Caco-2 (cell line): ENCODE measurements around the gene OR1K1. TPM values are rescaled to one million over a fixed set of nuclear protein-coding genes. Genes with fewer than 3 reads are reported as not detected.
"Not testable (repeated sequence)": the region's sequence is repeated elsewhere in the genome, so short reads cannot be mapped to it uniquely, and the experiment has no call there.

Experiments used
- BruUV-seq: library from RNA; stranded (reverse); fragments of 400-500 nt; replicated peaks from 2 replicates; lab custom pipeline; 2021; lab: Mats Ljungman, UMichigan
- CTCF ChIA-PET: fragments of 300-600 bp; sonication (Branson Sonifier 250); formaldehyde crosslinking; loops from one replicate; lab custom pipeline; 2022; ENCODE audit warnings: antibody characterized with exemption; lab: Charles Lee
- POLR2A ChIA-PET: fragments of 300-600 bp; sonication (Branson Sonifier 250); formaldehyde crosslinking; loops from one replicate; lab custom pipeline; 2022; ENCODE audit warnings: antibody characterized with exemption; lab: Charles Lee
- DNase-seq, 2 experiments: peaks; one replicate each; pipeline versions ENCODE4 v3.0.0 to v3.0.0-alpha.2; 2020 to 2022
- H3K27me3 ChIP-seq: replicated peaks from 2 replicates; pipeline ENCODE4 v1.6.0; 2011; ENCODE audit warnings: low read length; ENCODE audit not compliant: control insufficient read depth, insufficient read depth
- H3K36me3 ChIP-seq: 2 replicates; pipeline ENCODE4 v1.5.1; 2011; ENCODE audit warnings: low read length; ENCODE audit not compliant: control insufficient read depth, insufficient read depth
- H3K4me1 ChIP-seq: fragments of 250-450 bp; sonication (Bioruptor Pico); 2 replicates; pipeline ENCODE4 v1.5.1; 2020; ENCODE audit warnings: mild to moderate bottlenecking
- H3K4me3 ChIP-seq: 2 replicates; pipeline ENCODE4 v1.5.1; 2011; ENCODE audit warnings: low read depth, mild to moderate bottlenecking, control low read depth, low read length
- H3K9me3 ChIP-seq: fragments of 250-450 bp; sonication (Bioruptor Pico); 2 replicates; pipeline ENCODE4 v1.5.1; 2020; ENCODE audit warnings: mild to moderate bottlenecking, moderate library complexity
- H3K27ac Mint-ChIP-seq: one replicate; pipeline ENCODE4 v1.8.0; 2022; ENCODE audit warnings: mixed read lengths; ENCODE audit not compliant: unreplicated experiment
- H3K27me3 Mint-ChIP-seq: one replicate; pipeline ENCODE4 v1.8.0; 2022; ENCODE audit warnings: mixed read lengths; ENCODE audit not compliant: insufficient read depth, unreplicated experiment
- H3K36me3 Mint-ChIP-seq: one replicate; pipeline ENCODE4 v1.8.0; 2022; ENCODE audit warnings: mild to moderate bottlenecking, mixed read lengths; ENCODE audit not compliant: insufficient read depth, unreplicated experiment
- H3K4me1 Mint-ChIP-seq: one replicate; pipeline ENCODE4 v1.8.0; 2022; ENCODE audit warnings: low read depth, mixed read lengths; ENCODE audit not compliant: unreplicated experiment
- H3K4me3 Mint-ChIP-seq: one replicate; pipeline ENCODE4 v1.8.0; 2022; ENCODE audit warnings: mild to moderate bottlenecking, moderate library complexity, mixed read lengths; ENCODE audit not compliant: unreplicated experiment
- H3K9me3 Mint-ChIP-seq: one replicate; pipeline ENCODE4 v1.8.0; 2022; ENCODE audit warnings: mixed read lengths; ENCODE audit not compliant: unreplicated experiment
- intact Hi-C: fragments of 100-400 bp; cut with micrococcal nuclease; formaldehyde crosslinking; loops from one replicate; pipeline ENCODE4 v1.10.0; 2022; ENCODE audit not compliant: unreplicated experiment
- total RNA-seq: library from RNA; stranded (reverse); gene quantifications from 2 replicates; pipeline ENCODE4 v1.2.3, GENCODE V29; 2022
- TF ChIP-seq, protein P1 (sequence below), 2 experiments: fragments of 200-600 bp in 1 of 2; IDR thresholded peaks; 1 replicate in 1 of 2; 2 replicates in 1 of 2; pipeline versions ENCODE4 v1.5.1 to v1.8.0; 2011 to 2022; ENCODE audit warnings: antibody characterized with exemption in 1 of 2, control low read depth in 1 of 2, inconsistent platforms in 1 of 2, low read depth in 1 of 2, low read length in 1 of 2, mild to moderate bottlenecking in 1 of 2, moderate library complexity in 1 of 2; ENCODE audit not compliant: insufficient read depth in 1 of 2, severe bottlenecking in 1 of 2, unreplicated experiment in 1 of 2

Gene OR1K1
- total RNA-seq, 1 experiment from 2014 or later: not detected

DNA sequence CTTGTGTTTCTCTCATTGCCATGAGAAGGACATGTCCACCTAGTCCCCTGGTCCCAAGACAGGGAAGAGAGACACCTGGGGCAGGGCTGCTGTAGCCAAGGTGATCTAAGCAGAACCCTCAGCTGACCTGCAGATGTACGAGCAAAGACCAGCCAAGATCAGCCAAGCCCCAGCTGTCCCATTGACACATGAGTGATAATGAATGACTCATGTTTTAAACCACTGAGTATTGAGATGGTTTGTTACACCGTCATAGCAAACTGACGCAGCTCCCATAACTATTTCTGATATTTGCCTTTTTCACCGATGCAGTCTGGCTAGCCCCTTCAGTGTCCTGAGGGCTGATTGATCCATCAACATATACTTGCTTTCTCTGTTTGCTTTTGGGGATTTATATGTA, 6.7 kb downstream of the OR1K1 start:
- CTCF ChIA-PET: interaction anchor here (0.7 kb wide), 1 partner anchor 1603 kb away, joined by 3 read pairs; no protein-coding TSS in a partner anchor
- intact Hi-C loops: no loop called here
- Histone ChIP-seq H3K27me3 (no peaks in the 10 kb centered on the region), H3K4me3 (no peak overlapping the region), H3K9me3 (0 out of 2 replicates have a peak, but pooled peaks cover 6% of the 10 kb centered on the region), H3K36me3 (no peaks in the 10 kb centered on the region), H3K4me1 (peaks cover 9% of the 10 kb centered on the region; the same call in 1 of the 2 replicates)
- BruUV-seq: no TSS peak
- Mint-ChIP-seq H3K27me3 (no peaks in the 10 kb centered on the region), H3K4me1 (no peaks in the 10 kb centered on the region), H3K4me3 (no peak overlapping the region), H3K36me3 (peaks cover 6% of the 10 kb centered on the region), H3K27ac (no peak overlapping the region), H3K9me3 (peaks cover 6% of the 10 kb centered on the region)
- POLR2A ChIA-PET: no interaction called here
- TF ChIP-seq, protein P1, sequence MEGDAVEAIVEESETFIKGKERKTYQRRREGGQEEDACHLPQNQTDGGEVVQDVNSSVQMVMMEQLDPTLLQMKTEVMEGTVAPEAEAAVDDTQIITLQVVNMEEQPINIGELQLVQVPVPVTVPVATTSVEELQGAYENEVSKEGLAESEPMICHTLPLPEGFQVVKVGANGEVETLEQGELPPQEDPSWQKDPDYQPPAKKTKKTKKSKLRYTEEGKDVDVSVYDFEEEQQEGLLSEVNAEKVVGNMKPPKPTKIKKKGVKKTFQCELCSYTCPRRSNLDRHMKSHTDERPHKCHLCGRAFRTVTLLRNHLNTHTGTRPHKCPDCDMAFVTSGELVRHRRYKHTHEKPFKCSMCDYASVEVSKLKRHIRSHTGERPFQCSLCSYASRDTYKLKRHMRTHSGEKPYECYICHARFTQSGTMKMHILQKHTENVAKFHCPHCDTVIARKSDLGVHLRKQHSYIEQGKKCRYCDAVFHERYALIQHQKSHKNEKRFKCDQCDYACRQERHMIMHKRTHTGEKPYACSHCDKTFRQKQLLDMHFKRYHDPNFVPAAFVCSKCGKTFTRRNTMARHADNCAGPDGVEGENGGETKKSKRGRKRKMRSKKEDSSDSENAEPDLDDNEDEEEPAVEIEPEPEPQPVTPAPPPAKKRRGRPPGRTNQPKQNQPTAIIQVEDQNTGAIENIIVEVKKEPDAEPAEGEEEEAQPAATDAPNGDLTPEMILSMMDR (IDR thresholded peaks at IDR 0.05; ENCODE audit: insufficient read depth in 1 of 2, low read depth in 1 of 2, low read length in 1 of 2, severe bottlenecking in 1 of 2, unreplicated experiment in 1 of 2): no peak
- no peak for DNase-seq

DNA sequence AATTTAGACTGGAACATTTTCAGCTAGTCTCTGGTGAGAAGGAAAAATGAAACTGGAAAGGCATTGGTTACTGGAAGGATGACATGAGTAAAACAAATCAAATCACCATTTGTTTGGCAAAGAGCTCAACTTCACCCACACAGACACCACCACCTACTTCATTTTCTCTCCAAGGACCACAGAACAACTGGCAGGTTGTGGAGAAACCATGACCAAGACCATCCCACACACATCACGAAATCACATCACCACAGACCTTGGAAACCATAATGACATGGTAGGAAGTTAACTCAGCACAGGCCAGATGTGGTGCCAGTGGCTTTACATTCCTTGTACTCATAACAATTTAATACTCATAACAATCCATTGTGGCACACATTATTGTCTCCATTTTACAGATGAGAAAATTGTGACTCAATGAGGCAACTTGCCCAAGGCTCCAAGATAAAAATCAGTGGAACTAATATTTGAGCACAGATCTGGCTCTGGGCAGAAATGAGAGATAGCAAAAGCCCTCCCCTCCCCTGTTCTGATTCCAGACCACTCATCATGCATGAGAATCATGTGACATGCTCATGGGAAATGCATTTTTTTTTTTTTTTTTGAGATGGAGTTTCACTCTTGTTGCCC, 7.5 kb downstream of the OR1K1 start:
- H3K9me3 ChIP-seq: 0 out of 2 replicates have a peak, but pooled peaks cover 6% of the 10 kb centered on the region
- H3K27me3 ChIP-seq: no peaks in the 10 kb centered on the region
- H3K27me3 Mint-ChIP-seq: no peaks in the 10 kb centered on the region
- TF ChIP-seq, protein P1 (IDR thresholded peaks at IDR 0.05; ENCODE audit: insufficient read depth in 1 of 2, low read depth in 1 of 2, low read length in 1 of 2, severe bottlenecking in 1 of 2, unreplicated experiment in 1 of 2): no peak
- peaks cover 6% of the 10 kb centered on the region for H3K9me3 Mint-ChIP-seq
- no peak overlapping the region for H3K4me3 ChIP-seq
- no peak overlapping the region for H3K27ac Mint-ChIP-seq
- H3K4me1 Mint-ChIP-seq: no peaks in the 10 kb centered on the region
- intact Hi-C loops: no loop called here
- H3K36me3 ChIP-seq: no peaks in the 10 kb centered on the region
- peaks cover 6% of the 10 kb centered on the region for H3K36me3 Mint-ChIP-seq
- peaks cover 9% of the 10 kb centered on the region; the same call in 1 of the 2 replicates for H3K4me1 ChIP-seq
- CTCF ChIA-PET: no interaction called here
- DNase-seq: no peak
- H3K4me3 Mint-ChIP-seq: no peak overlapping the region
- no TSS peak for BruUV-seq
- POLR2A ChIA-PET: no interaction called here

DNA sequence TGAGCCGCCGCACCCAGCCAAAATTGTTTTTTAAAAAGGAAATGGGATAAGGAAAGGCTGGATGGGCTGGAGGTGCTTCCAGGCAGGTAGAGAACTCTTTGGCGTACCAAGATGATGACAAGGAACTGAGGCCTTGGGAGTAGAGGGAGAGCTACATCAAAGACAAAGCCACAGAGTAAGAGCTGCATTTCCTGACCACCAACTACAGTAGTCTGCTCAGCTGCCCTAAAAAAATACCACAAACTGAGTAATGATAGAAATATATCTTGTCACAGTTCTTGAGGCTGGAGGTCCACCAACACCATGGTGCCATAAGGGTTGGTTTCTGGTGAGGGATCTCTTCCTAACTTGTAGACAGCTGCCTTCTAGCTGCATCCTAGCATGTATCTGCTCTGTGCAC, 8.2 kb downstream of the OR1K1 start:
- Mint-ChIP-seq H3K4me3 (no peak overlapping the region), H3K4me1 (no peaks in the 10 kb centered on the region), H3K27ac (no peak overlapping the region), H3K36me3 (peaks cover 6% of the 10 kb centered on the region), H3K9me3 (peaks cover 6% of the 10 kb centered on the region), H3K27me3 (no peaks in the 10 kb centered on the region)
- no peaks in the 10 kb centered on the region for H3K27me3 ChIP-seq
- no peaks in the 10 kb centered on the region for H3K36me3 ChIP-seq
- H3K4me1 ChIP-seq: peaks cover 9% of the 10 kb centered on the region; the same call in 1 of the 2 replicates
- no peak for DNase-seq
- TF ChIP-seq, protein P1 (IDR thresholded peaks at IDR 0.05; ENCODE audit: insufficient read depth in 1 of 2, low read depth in 1 of 2, low read length in 1 of 2, severe bottlenecking in 1 of 2, unreplicated experiment in 1 of 2): no peak
- intact Hi-C loops: no loop called here
- BruUV-seq: no TSS peak
- POLR2A ChIA-PET: no interaction called here
- H3K4me3 ChIP-seq: no peak overlapping the region
- 0 out of 2 replicates have a peak, but pooled peaks cover 6% of the 10 kb centered on the region for H3K9me3 ChIP-seq
- CTCF ChIA-PET: no interaction called here

DNA sequence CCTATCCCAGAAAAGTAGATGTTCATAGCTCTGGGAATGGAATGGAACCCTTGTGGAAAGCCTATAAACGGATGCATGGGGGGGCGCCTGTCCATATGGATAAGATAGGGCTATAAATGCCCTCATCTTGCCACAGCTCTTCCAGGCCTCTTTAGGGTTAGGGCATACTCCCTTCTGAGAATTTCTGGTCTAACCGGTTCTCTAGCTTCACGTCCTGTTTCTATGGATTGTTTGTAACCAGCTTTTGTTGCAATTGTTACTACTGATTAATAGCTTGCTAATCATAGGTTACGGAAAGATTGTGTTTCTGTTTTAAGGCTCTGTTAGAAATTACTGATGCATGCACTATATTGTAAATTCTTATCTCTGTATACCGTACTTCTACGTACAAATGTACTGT, 9.3 kb downstream of the OR1K1 start:
- H3K4me1 ChIP-seq, DNase-seq, H3K36me3 Mint-ChIP-seq, H3K9me3 Mint-ChIP-seq, BruUV-seq, H3K27me3 Mint-ChIP-seq, H3K4me1 Mint-ChIP-seq, H3K9me3 ChIP-seq, H3K27ac Mint-ChIP-seq, POLR2A ChIA-PET, intact Hi-C loops, H3K27me3 ChIP-seq, H3K36me3 ChIP-seq, H3K4me3 ChIP-seq: not testable (repeated sequence)
- CTCF ChIA-PET: interaction anchor here (1.3 kb wide), 1 partner anchor 310 kb away, joined by 7 read pairs; no protein-coding TSS in a partner anchor
- H3K4me3 Mint-ChIP-seq: peak overlapping the region; percentile 25
